ENCODE data around the gene ATP5MG.
"Not testable (repeated sequence)": the region's sequence is repeated elsewhere in the genome, so short reads cannot be mapped to it uniquely, and the experiment has no call there.

The ATP5MG gene

DNA sequence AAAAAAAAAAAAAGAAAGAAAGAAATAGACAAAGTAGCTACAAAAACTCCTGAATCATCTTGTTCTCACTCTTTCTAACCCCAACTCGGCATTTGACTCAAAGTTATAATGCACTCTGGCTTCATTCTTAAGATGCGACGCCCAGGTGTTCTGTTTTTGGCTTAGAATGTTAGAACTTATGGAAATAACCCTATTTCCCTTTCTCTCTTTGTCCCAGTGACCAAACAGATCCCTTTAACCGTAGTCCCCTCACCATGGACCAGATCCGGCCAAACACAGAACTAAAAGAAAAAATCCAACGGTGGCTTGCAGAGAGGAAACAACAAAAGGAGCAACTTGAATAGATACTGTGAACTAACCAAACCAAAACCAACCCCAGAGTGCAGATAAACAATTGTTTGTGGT is 5.3 kb upstream of the ATP5MG start:
- Mint-ChIP-seq H3K27ac (peak overlapping the region; percentile 85), H3K36me3 (peaks cover 91% of the 10 kb centered on the region), H3K4me1 (peaks cover 36% of the 10 kb centered on the region), H3K9me3 (no peaks in the 10 kb centered on the region), H3K4me3 (peak overlapping the region; percentile 57)
- peak; percentile 68 for ATAC-seq
- peak in 1 of 2 donors; percentile 61 for DNase-seq (ENCODE audit: low spot score in 2 of 2)

GRCh38 chr11:118397448-118397847 is 4.0 kb upstream of the ATP5MG start:
- ATAC-seq: no peak
- peak overlapping the region; percentile 85 for H3K27ac Mint-ChIP-seq

DNA sequence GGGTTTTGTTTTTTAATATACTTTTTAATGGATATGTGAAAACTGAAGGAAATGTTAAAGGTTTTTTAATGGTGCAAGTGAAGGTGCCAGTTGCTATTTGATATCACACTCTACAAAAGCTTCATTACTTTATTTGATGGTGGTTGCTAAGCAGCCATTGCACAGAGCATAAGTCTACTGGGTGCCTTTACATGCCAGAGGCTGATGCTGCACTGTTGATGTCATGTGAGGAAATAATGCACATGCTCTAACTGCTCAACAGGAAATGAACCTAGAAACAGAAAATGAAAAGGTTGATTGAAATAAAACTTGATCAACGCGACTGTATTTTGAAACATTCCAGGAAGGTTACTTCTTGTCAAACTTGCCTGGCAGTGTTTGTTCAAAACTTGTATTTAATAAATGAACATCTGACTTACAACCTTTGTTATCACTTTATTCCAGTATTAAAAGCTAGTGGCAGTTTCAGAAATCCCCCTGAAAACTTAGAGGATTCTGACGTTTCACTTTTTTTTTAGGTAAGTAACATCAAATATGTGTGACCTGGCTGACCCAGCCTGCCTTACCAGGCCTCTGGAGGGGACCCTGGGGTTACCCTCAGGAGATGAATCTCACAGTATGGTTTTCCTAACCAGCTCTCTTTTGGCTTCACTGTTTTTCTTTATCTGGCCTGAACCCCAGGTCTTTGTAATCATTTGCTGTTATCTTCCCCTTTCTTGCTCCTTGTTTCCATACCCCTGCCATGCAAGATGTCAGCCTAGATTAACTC is 2.4 kb upstream of the ATP5MG start:
- peak; percentile 82 for ATAC-seq
- H3K4me3 Mint-ChIP-seq: peak overlapping the region; percentile 98
- peak in 1 of 2 donors; percentile 57 for DNase-seq (ENCODE audit: low spot score in 2 of 2)

More at GRCh38 chr11:118397448-118397847, 4.0 kb upstream of the ATP5MG start:
- Mint-ChIP-seq H3K4me1 (peaks cover 48% of the 10 kb centered on the region), H3K4me3 (no peak overlapping the region), H3K9me3 (no peaks in the 10 kb centered on the region), H3K36me3 (peaks cover 91% of the 10 kb centered on the region)
- no peak for DNase-seq (ENCODE audit: low spot score in 2 of 2)

GRCh38 chr11:118401880-118402590 is 629 bp downstream of the ATP5MG start:
- no peak for DNase-seq (ENCODE audit: low spot score in 2 of 2)
- ATAC-seq: peak; percentile 19
- H3K27ac Mint-ChIP-seq: peak overlapping the region; percentile 100
- H3K4me3 Mint-ChIP-seq: peak overlapping the region; percentile 98
- peaks cover 67% of the 10 kb centered on the region for H3K4me1 Mint-ChIP-seq
- H3K36me3 Mint-ChIP-seq: peaks cover 89% of the 10 kb centered on the region
- no peaks in the 10 kb centered on the region for H3K9me3 Mint-ChIP-seq

More for the DNA sequence above, 2.4 kb upstream of the ATP5MG start:
- H3K27ac Mint-ChIP-seq: peak overlapping the region; percentile 100
- H3K36me3 Mint-ChIP-seq: peaks cover 91% of the 10 kb centered on the region
- H3K4me1 Mint-ChIP-seq: peaks cover 56% of the 10 kb centered on the region
- no peaks in the 10 kb centered on the region for H3K9me3 Mint-ChIP-seq

GRCh38 chr11:118402594-118402993 is 1.2 kb downstream of the ATP5MG start:
- not testable (repeated sequence) for H3K9me3 Mint-ChIP-seq; DNase-seq (ENCODE audit: low spot score in 2 of 2); ATAC-seq
- Mint-ChIP-seq H3K4me3 (peak overlapping the region; percentile 98), H3K4me1 (peaks cover 68% of the 10 kb centered on the region), H3K27ac (peak overlapping the region; percentile 100), H3K36me3 (peaks cover 91% of the 10 kb centered on the region)

- peaks cover 55% of the 10 kb centered on the region for H3K4me1 Mint-ChIP-seq
- H3K4me3 Mint-ChIP-seq: no peak overlapping the region
- H3K9me3 Mint-ChIP-seq: no peaks in the 10 kb centered on the region
- DNase-seq (ENCODE audit: low spot score in 2 of 2) (no peak), ATAC-seq (no peak)
- H3K36me3 Mint-ChIP-seq: peaks cover 93% of the 10 kb centered on the region
- peak overlapping the region; percentile 51 for H3K27ac Mint-ChIP-seq
Observed at GRCh38 chr11:118406599-118407166, 5.3 kb downstream of the ATP5MG start.

- no peak for ATAC-seq
- H3K4me3 Mint-ChIP-seq: no peak overlapping the region
- peaks cover 27% of the 10 kb centered on the region for H3K4me1 Mint-ChIP-seq
- H3K36me3 Mint-ChIP-seq: peaks cover 72% of the 10 kb centered on the region
- H3K9me3 Mint-ChIP-seq: no peaks in the 10 kb centered on the region
- DNase-seq (ENCODE audit: low spot score in 2 of 2): no peak
- peak overlapping the region; percentile 50 for H3K27ac Mint-ChIP-seq
Observed at GRCh38 chr11:118410055-118410745, 8.8 kb downstream of the ATP5MG start.

DNA sequence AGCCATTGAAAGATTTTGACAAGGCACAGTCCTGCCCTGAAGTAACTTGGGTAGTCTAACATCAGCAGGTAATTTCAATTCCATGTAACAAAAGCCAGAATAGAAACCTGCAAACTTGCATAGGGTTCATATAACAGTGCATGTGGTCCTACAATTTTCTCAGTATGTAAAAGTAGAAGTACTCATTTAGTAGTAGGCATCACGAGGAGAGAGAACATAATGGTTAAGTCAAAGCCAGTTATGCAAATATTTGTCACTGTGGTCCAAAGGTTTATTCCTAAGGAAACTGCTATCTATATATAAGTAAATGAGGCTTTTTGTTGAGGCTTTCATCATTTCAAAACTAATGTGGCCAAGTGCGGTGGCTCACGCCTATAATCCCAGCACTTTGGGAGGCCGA is 10.1 kb downstream of the ATP5MG start:
- DNase-seq (ENCODE audit: low spot score in 2 of 2): no peak
- H3K36me3 Mint-ChIP-seq: peaks cover 58% of the 10 kb centered on the region
- no peak overlapping the region for H3K4me3 Mint-ChIP-seq
- H3K27ac Mint-ChIP-seq: peak overlapping the region; percentile 50
- no peak for ATAC-seq
- H3K4me1 Mint-ChIP-seq: peaks cover 15% of the 10 kb centered on the region
- H3K9me3 Mint-ChIP-seq: no peaks in the 10 kb centered on the region

DNA sequence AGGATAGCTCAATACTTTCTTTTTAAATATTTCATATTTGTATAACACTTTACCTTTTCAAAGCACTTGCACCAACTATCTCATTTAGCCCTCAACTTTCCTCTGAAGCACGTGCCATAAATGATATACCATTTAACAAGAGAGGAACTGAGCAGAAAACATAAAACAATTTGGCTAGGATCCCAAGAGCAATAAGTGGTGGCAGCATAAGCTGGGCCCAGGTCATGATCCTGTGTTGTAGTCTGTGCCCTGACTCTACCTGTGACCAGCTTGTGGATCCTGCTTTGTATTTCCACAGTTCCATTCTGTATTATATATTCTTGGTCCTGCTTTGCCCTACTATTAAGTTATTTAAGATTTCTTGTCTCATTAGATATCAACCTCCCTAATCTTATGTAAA is 11.5 kb downstream of the ATP5MG start:
- DNase-seq (ENCODE audit: low spot score in 2 of 2): no peak
- no peak for ATAC-seq
- Mint-ChIP-seq H3K9me3 (no peaks in the 10 kb centered on the region), H3K27ac (no peak overlapping the region), H3K4me3 (no peak overlapping the region), H3K4me1 (peaks cover 10% of the 10 kb centered on the region), H3K36me3 (peaks cover 44% of the 10 kb centered on the region)

DNA sequence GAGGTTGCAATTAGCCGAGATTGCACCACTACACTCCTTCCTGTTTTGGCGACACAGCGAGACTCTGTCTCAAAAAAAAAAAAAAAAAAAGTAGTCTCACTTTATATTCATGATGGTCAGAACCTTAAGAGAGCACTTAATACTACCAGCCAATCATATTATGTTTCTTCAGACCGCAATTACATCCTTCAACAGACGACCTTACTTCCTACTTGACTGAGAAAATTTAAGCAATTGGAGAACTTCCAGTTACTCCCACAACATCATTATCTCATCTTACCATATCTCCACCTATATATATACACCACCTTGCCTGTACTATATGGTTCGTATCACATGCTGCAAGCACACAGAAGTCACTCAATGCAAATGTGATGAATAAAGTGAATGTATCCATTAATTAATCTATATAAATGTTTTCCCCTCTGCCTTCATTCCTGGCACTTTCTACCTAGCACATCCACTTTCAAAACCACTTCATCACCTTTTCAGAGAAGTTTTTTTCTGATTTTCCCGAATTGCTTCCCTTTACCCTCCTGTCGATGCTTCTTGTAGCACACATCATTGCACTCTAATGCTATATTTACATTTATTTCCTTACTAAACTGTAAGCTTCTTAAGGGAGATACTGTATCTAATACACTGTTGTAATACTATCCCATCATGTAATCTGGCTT is 13.8 kb downstream of the ATP5MG start:
- H3K4me3 Mint-ChIP-seq: no peak overlapping the region
- DNase-seq (ENCODE audit: low spot score in 2 of 2): no peak
- no peak for ATAC-seq
- no peaks in the 10 kb centered on the region for H3K9me3 Mint-ChIP-seq
- H3K36me3 Mint-ChIP-seq: peaks cover 24% of the 10 kb centered on the region
- no peak overlapping the region for H3K27ac Mint-ChIP-seq
- peaks cover 5% of the 10 kb centered on the region for H3K4me1 Mint-ChIP-seq

- ATAC-seq (peak; percentile 88), DNase-seq (ENCODE audit: low spot score in 2 of 2) (no peak)
- Mint-ChIP-seq H3K4me3 (no peak overlapping the region), H3K4me1 (peaks cover under 1% of the 10 kb centered on the region), H3K27ac (no peak overlapping the region), H3K36me3 (peaks cover 19% of the 10 kb centered on the region), H3K9me3 (no peaks in the 10 kb centered on the region)
Observed at GRCh38 chr11:118415739-118416068, 14.3 kb downstream of the ATP5MG start.

GRCh38 chr11:118416900-118417299 is 15.5 kb downstream of the ATP5MG start:
- not testable (repeated sequence) for H3K4me3 Mint-ChIP-seq; H3K9me3 Mint-ChIP-seq; H3K4me1 Mint-ChIP-seq; ATAC-seq; H3K27ac Mint-ChIP-seq; DNase-seq (ENCODE audit: low spot score in 2 of 2)
- H3K36me3 Mint-ChIP-seq: peaks cover 11% of the 10 kb centered on the region

DNA sequence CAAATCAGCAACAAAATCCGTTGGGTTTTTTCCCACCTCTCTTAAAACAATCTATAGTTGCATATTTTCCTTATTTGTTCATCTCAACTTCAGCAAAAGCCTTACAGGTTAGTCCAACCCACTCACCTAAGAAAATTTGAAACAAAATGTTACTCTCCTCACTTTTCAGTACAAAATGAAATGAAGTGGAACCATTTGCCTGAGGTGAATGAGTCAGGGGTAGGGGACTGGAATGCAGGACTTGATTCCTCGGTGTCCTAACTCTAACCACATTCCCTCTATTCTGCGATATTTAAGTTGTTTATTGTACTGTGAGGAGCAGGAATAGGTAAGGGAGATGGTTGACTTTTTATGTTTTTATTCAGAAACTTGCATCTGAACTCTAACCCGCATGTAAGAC is 16.4 kb downstream of the ATP5MG start:
- H3K4me3 Mint-ChIP-seq: no peak overlapping the region
- no peak overlapping the region for H3K27ac Mint-ChIP-seq
- no peak for DNase-seq (ENCODE audit: low spot score in 2 of 2)
- no peaks in the 10 kb centered on the region for H3K9me3 Mint-ChIP-seq
- no peak for ATAC-seq
- peaks cover 11% of the 10 kb centered on the region for H3K36me3 Mint-ChIP-seq
- no peaks in the 10 kb centered on the region for H3K4me1 Mint-ChIP-seq

- Mint-ChIP-seq H3K4me3 (no peak overlapping the region), H3K4me1 (no peaks in the 10 kb centered on the region), H3K36me3 (peaks cover 2% of the 10 kb centered on the region), H3K27ac (no peak overlapping the region), H3K9me3 (no peaks in the 10 kb centered on the region)
- DNase-seq (ENCODE audit: low spot score in 2 of 2): no peak
- no peak for ATAC-seq
Observed at GRCh38 chr11:118418766-118419165, 17.4 kb downstream of the ATP5MG start.

DNA sequence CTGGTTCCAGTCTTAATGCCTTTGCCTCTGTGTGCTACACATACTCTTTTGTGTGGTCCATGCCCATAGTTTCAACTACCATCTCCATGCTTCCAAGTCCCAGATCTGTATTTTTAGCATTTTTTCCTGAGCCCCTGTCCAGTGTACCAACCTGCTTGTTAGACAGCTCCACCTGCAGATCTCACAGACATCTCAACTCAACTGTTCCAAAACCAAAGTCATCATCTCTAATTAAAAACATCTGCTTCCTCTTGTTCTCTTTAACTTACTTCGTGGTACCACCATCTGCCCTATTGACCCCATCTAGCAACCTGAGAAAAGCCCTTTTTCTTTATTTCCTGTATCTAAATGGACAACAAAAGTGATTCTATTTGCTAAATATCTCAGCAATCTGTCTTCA is 26.3 kb downstream of the ATP5MG start:
- Mint-ChIP-seq H3K9me3 (no peaks in the 10 kb centered on the region), H3K27ac (no peak overlapping the region)
- no peak for ATAC-seq

More for the DNA sequence above, 26.3 kb downstream of the ATP5MG start:
- no peaks in the 10 kb centered on the region for H3K4me1 Mint-ChIP-seq
- no peak for DNase-seq (ENCODE audit: low spot score in 2 of 2)
- H3K36me3 Mint-ChIP-seq: no peaks in the 10 kb centered on the region
- no peak overlapping the region for H3K4me3 Mint-ChIP-seq
